Progenitor cell of endocrine pancreas (in vitro differentiated cells): ENCODE data around the gene LPAR3. TPM values are rescaled to one million over a fixed set of nuclear protein-coding genes. Genes with fewer than 3 reads are reported as not detected.

Experiments
- DNase-seq: peaks from one replicate; pipeline ENCODE4 v3.0.0; 2021; ENCODE audit warnings: low spot score; ENCODE audit not compliant: unreplicated experiment
- H3K27ac Mint-ChIP-seq: 2 replicates; pipeline ENCODE4 v1.8.0; 2021; ENCODE audit warnings: mild to moderate bottlenecking, moderate library complexity, mixed read lengths
- H3K27me3 Mint-ChIP-seq: 2 replicates; pipeline ENCODE4 v1.8.0; 2021; ENCODE audit warnings: mixed read lengths
- H3K36me3 Mint-ChIP-seq: 2 replicates; pipeline ENCODE4 v1.8.0; 2022; ENCODE audit warnings: mixed read lengths; ENCODE audit not compliant: insufficient read depth
- H3K4me1 Mint-ChIP-seq: 2 replicates; pipeline ENCODE4 v1.8.0; 2021; ENCODE audit warnings: low read depth, mixed read lengths
- H3K4me3 Mint-ChIP-seq: 2 replicates; pipeline ENCODE4 v1.8.0; 2021; ENCODE audit warnings: low read depth, mild to moderate bottlenecking, moderate library complexity, mixed read lengths
- H3K9me3 Mint-ChIP-seq: 2 replicates; pipeline ENCODE4 v1.8.0; 2021; ENCODE audit warnings: low read depth, mixed read lengths
- CTCF ChIP-seq: fragments of 200-600 bp; sonication (generic); IDR thresholded peaks from one replicate; pipeline ENCODE4 v1.5.0; 2021; ENCODE audit warnings: antibody characterized with exemption, mild to moderate bottlenecking; ENCODE audit not compliant: unreplicated experiment
- total RNA-seq: library from RNA; stranded (reverse); gene quantifications from 2 replicates; pipeline ENCODE4 v1.2.1, GENCODE V29; 2021

LPAR3 gene
- total RNA-seq, 1 donor from 2014 or later, result 5.1 TPM

- Mint-ChIP-seq H3K4me3 (no peak overlapping the region), H3K4me1 (no peaks in the 10 kb centered on the region), H3K36me3 (no peaks in the 10 kb centered on the region), H3K27me3 (peaks cover 9% of the 10 kb centered on the region), H3K9me3 (no peaks in the 10 kb centered on the region), H3K27ac (no peak overlapping the region)
- no peak for TF ChIP-seq CTCF
- no peak for DNase-seq
Observed at GRCh38 chr1:84869720-84870119, 23.3 kb downstream of the LPAR3 start.

GRCh38 chr1:84862810-84863251 is 30.2 kb downstream of the LPAR3 start:
- Mint-ChIP-seq H3K36me3 (no peaks in the 10 kb centered on the region), H3K27ac (no peak overlapping the region), H3K9me3 (no peaks in the 10 kb centered on the region), H3K4me1 (peaks cover 9% of the 10 kb centered on the region), H3K27me3 (no peaks in the 10 kb centered on the region), H3K4me3 (no peak overlapping the region)
- no peak for DNase-seq
- no peak for TF ChIP-seq CTCF

GRCh38 chr1:84861988-84862644 is 30.9 kb downstream of the LPAR3 start:
- no peak overlapping the region for H3K27ac Mint-ChIP-seq

GRCh38 chr1:84861516-84861915 is 31.5 kb downstream of the LPAR3 start:
- TF ChIP-seq CTCF, result no peak
- Mint-ChIP-seq H3K27ac (no peak overlapping the region), H3K4me1 (peaks cover 9% of the 10 kb centered on the region), H3K9me3 (no peaks in the 10 kb centered on the region), H3K27me3 (no peaks in the 10 kb centered on the region), H3K4me3 (no peak overlapping the region), H3K36me3 (no peaks in the 10 kb centered on the region)
- no peak for DNase-seq

More at GRCh38 chr1:84861988-84862644, 30.9 kb downstream of the LPAR3 start:
- Mint-ChIP-seq H3K9me3 (no peaks in the 10 kb centered on the region), H3K36me3 (no peaks in the 10 kb centered on the region), H3K4me1 (peaks cover 9% of the 10 kb centered on the region), H3K4me3 (no peak overlapping the region), H3K27me3 (no peaks in the 10 kb centered on the region)
- no peak for DNase-seq
- no peak for TF ChIP-seq CTCF

- Mint-ChIP-seq H3K4me1 (peaks cover 14% of the 10 kb centered on the region), H3K4me3 (no peak overlapping the region), H3K9me3 (no peaks in the 10 kb centered on the region), H3K36me3 (no peaks in the 10 kb centered on the region), H3K27me3 (no peaks in the 10 kb centered on the region), H3K27ac (no peak overlapping the region)
- no peak for DNase-seq
- no peak for TF ChIP-seq CTCF
Observed at GRCh38 chr1:84859866-84860265, 33.1 kb downstream of the LPAR3 start.
